Transverse colon (tissue), 4 donors: ENCODE data around the gene IGFBP6. TPM values are rescaled to one million over a fixed set of nuclear protein-coding genes. Genes with fewer than 3 reads are reported as not detected.
A peak's percentile ranks its signal among the peaks of the same experiment; 100 is the strongest.

Experiments
- DNase-seq: peaks from one replicate; pipeline ENCODE4 v3.0.0-alpha.2; 2019
- H3K27ac ChIP-seq, 4 donors: fragments of 200-600 bp; sonication (generic); 2 replicates each; pipeline ENCODE4 v1.5.1; 2016 to 2018; ENCODE audit warnings: inconsistent platforms in 4 of 4
- H3K27me3 ChIP-seq: fragments of 200-600 bp; sonication (generic); 2 replicates; pipeline ENCODE4 v1.5.1; 2017; ENCODE audit warnings: inconsistent platforms
- H3K36me3 ChIP-seq, 4 donors: fragments of 200-600 bp; sonication (generic); 2 replicates each; pipeline ENCODE4 v1.5.1; 2017 to 2019; ENCODE audit warnings: inconsistent platforms in 4 of 4
- H3K4me1 ChIP-seq, 4 donors: fragments of 200-600 bp; sonication (generic); 2 replicates each; pipeline ENCODE4 v1.5.1; 2017 to 2020; ENCODE audit warnings: inconsistent platforms in 4 of 4
- H3K4me3 ChIP-seq, 4 donors: fragments of 200-600 bp; sonication (generic); 1 replicate in 1 of 4; 2 replicates in 3 of 4; pipeline versions ENCODE4 v1.5.1 to v1.6.1; 2017 to 2019; ENCODE audit warnings: inconsistent platforms in 4 of 4
- H3K9me3 ChIP-seq, 2 donors: fragments of 200-600 bp; sonication (generic); 2 replicates each; pipeline ENCODE4 v1.5.1; 2017 to 2019; ENCODE audit warnings: inconsistent platforms in 2 of 2
- CTCF ChIP-seq, 5 experiments: fragments of 200-600 bp in 3 of 5; fragments of 450-650 bp in 2 of 5; sonication (generic) in 3 of 5; IDR thresholded peaks; 1 replicate in 2 of 5; 2 replicates in 3 of 5; pipeline ENCODE4 v1.5.1; 2016 to 2017; ENCODE audit warnings: antibody characterized with exemption in 5 of 5, inconsistent platforms in 3 of 5, mild to moderate bottlenecking in 2 of 5, moderate library complexity in 1 of 5
- EP300 ChIP-seq: sonication (generic); formaldehyde crosslinking; IDR thresholded peaks from one replicate; pipeline ENCODE4 v1.6.1; 2017; ENCODE audit warnings: antibody characterized with exemption, low read depth
- POLR2A ChIP-seq: fragments of 450-650 bp; IDR thresholded peaks from one replicate; pipeline ENCODE4 v1.6.1; 2016; ENCODE audit warnings: antibody characterized with exemption, mild to moderate bottlenecking, moderate library complexity
- POLR2AphosphoS5 ChIP-seq, 3 donors: sonication (generic); formaldehyde crosslinking; IDR thresholded peaks; one replicate each; pipeline ENCODE4 v1.6.1; 2016; ENCODE audit warnings: antibody characterized with exemption in 3 of 3
- WGBS, 2 donors: methylation state at CpG; one replicate each; pipeline ENCODE4 v1.1.5; 2018; ENCODE audit warnings: low coverage in 1 of 2; 5-methylcytosine and 5-hydroxymethylcytosine counted together
- in situ Hi-C, 4 donors: fragments of 200-750 bp; cut with MboI; loops; one replicate each; pipeline versions ENCODE4 v1.15.0 to v1.15.1; 2017; ENCODE audit warnings: low sequenced_read_pairs in 3 of 4, low pct_ligation_motif_present in 1 of 4, low pct_unique_long_range_greater_than_20kb in 1 of 4
- intact Hi-C: fragments of 100-400 bp; cut with DNase I; formaldehyde crosslinking; loops from one replicate; pipeline ENCODE4 v1.15.1; 2023; ENCODE audit warnings: low total_unique reads
- total RNA-seq, 4 donors: library from RNA; depleted of rRNA; stranded (reverse); fragments of >200 nt; gene quantifications; one replicate each; pipeline ENCODE4 v1.1.0, GENCODE V29; 2016

IGFBP6 gene
- total RNA-seq, 4 donors from 2014 or later, result 38.5 to 106 (median 94.5) TPM

DNA sequence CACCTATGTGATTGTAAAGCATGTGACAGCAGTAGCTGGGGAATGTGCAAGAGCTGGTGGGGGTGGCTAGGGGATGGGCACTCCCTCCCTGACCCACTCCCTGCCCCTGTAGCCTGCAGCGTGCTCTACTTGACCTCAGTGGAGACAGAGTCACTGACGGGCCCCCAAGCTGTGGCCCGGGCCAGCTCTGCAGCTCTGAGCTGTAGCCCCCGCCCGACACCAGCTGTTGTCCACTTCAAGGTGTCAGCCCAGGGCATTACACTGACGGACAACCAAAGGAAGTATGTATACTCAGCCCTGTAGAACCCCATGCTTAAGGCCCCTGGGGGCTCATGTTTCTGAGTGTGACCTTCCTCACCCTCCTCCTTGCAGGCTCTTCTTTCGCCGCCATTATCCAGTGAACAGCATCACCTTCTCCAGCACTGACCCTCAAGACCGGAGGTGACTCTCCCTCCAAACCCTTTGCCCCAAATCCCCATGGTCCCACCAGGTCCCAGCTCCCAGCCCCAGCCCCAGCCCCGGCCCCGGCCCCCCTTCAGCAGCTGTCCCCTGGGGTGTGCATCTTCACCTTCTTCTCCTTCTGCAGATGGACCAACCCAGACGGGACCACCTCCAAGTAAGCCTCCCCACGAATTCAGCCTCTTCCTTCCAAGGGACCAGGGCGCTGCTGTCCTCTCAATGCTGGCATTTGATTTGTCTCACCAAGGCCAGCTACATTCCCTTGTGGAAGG, 34.3 kb upstream of the IGFBP6 start:
- no peaks in the 10 kb centered on the region for H3K9me3 ChIP-seq
- WGBS, 2 donors, result 84% methylated on average over 14 of the region's 14 CpGs; no CpG with 5 or more reads in 1 of the 2 donors
- H3K4me3 ChIP-seq, result no peak overlapping the region
- peaks cover 6 to 28% (median 18%) of the 10 kb centered on the region in 4 donors for H3K4me1 ChIP-seq
- H3K27me3 ChIP-seq, result no peaks in the 10 kb centered on the region
- peak overlapping the region in 2 of 4 donors; percentile 30 to 68 for H3K27ac ChIP-seq
- H3K36me3 ChIP-seq, result peaks cover 0 to 10% (median 0%) of the 10 kb centered on the region in 4 donors
- no peak for TF ChIP-seq POLR2A
- TF ChIP-seq CTCF (IDR thresholded peaks at IDR 0.05), result no peak
- TF ChIP-seq EP300, result no peak
- no peak for TF ChIP-seq POLR2AphosphoS5 (IDR thresholded peaks at IDR 0.05)
- intact Hi-C loops, result loop anchor here (10.0 kb wide), 2 partner anchors 132 to 222 kb away; no protein-coding TSS in a partner anchor
- no peak for DNase-seq
- in situ Hi-C loops, result loop anchor here in 3 of 4 donors (10.0 to 25.0 kb wide), 3 partner anchors 122 to 224 kb away; partner anchors contain the start of genes CSAD (in 2 of the 3), ZNF740 (in 2 of the 3), MYG1 (in 1 of the 3) and PFDN5 (in 1 of the 3)

DNA sequence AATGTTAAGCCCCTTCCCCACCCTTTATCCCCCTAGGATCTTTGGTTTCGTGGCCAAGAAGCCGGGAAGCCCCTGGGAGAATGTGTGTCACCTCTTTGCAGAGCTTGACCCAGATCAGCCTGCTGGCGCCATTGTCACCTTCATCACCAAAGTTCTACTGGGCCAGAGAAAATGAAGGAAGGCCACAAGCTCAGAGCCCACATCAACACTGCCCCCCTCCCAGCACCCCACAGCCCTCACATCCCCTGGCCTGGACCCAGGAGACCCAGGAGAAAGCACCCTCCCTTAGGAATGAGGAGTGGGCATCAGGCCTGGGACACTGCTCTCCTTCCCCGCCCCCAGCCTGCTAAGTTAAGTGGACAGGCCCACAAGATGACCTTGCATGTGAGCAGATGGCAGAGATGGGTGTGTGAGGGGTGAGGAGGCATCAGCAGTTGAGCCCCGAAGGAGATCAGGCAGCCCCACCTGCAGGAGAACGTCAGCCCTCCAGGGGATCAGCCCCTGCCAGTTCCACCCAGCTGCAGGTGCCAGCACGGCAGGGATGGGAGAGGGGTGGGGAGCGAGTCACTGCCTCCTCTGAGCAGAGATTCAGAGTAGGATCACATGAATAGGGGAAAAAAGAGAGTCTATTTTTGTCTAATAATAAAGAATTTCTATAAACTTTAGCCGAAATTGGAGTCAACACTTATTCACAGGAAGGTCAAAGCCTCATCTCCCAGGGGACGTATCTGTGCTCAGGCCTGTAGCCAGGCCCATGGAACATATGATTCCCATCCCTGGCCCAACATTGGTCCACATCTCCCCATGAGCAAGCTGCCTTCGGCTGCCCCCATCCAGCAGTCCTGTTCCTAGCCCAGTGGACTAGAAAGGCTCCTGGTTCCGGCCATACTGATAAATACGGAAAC, 33.5 kb upstream of the IGFBP6 start:
- Histone ChIP-seq H3K4me3 (no peak overlapping the region), H3K27ac (peak overlapping the region; percentile 36 to 68 (median 52)), H3K36me3 (peaks cover 0 to 10% (median 0%) of the 10 kb centered on the region in 4 donors), H3K4me1 (peaks cover 6 to 28% (median 18%) of the 10 kb centered on the region in 4 donors), H3K9me3 (no peaks in the 10 kb centered on the region), H3K27me3 (no peaks in the 10 kb centered on the region)
- 75% methylated on average over 13 of the region's 13 CpGs; no CpG with 5 or more reads in 1 of the 2 donors for WGBS, 2 donors
- intact Hi-C loops, result loop anchor here (1.0 to 10.0 kb wide), 3 partner anchors 37 to 221 kb away; no protein-coding TSS in a partner anchor
- in situ Hi-C loops, result loop anchor here in 3 of 4 donors (10.0 to 25.0 kb wide), 3 partner anchors 121 to 223 kb away; partner anchors contain the start of genes CSAD (in 2 of the 3), ZNF740 (in 2 of the 3), MYG1 (in 1 of the 3) and PFDN5 (in 1 of the 3)
- peak in 1 of 3 donors; percentile 43 for TF ChIP-seq POLR2AphosphoS5 (IDR thresholded peaks at IDR 0.05)
- no peak for TF ChIP-seq CTCF (IDR thresholded peaks at IDR 0.05)
- DNase-seq, result peak; percentile 22

DNA sequence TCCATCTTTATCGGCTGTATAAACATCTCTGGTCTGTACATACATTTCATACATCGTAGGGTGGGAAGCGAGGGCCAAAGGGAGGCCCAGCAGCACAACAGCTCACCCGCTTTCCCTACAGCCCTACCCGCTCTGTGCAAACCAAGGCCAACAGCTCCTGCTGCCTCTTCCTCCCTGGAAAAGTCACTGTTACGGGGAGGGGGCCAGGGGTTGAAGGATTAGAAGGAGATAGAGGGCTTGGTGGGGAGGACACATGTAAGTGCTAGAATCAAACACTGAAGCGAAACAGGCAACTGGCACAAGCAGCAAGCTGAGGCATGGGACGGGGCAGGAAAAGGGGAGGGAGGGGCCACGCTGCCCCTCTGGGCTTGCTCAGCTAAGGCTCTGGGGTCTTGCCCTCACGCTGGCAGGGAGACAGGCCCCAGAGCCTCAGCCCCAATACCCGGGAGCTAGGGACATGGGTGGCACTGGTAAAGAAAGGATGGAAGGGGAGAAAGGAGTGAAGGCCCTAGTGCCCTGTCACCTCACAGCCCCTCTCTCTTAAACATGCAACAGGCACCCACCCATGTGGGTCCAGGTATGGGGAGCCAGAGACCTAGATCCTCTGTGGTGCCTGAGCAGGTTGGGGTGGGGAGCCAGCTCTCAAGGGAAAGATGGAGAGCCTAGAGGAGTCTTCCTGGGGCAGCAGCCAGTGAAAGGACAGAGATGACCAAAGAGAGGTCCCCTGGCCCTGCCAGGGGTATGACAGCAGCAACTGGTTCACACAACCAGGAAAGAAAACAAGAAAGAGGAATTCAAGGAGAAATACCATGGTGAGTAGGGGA, 32.6 kb upstream of the IGFBP6 start:
- H3K4me1 ChIP-seq, result peaks cover 6 to 28% (median 18%) of the 10 kb centered on the region in 4 donors
- H3K4me3 ChIP-seq, result no peak overlapping the region
- intact Hi-C loops (loop anchor here (1.0 to 10.0 kb wide), 3 partner anchors 36 to 220 kb away; no protein-coding TSS in a partner anchor), in situ Hi-C loops (loop anchor here in 3 of 4 donors (10.0 to 25.0 kb wide), 3 partner anchors 120 to 222 kb away; partner anchors contain the start of genes CSAD (in 2 of the 3), ZNF740 (in 2 of the 3), MYG1 (in 1 of the 3) and PFDN5 (in 1 of the 3))
- TF ChIP-seq CTCF (IDR thresholded peaks at IDR 0.05) (no peak), EP300 (no peak), POLR2A (no peak), POLR2AphosphoS5 (IDR thresholded peaks at IDR 0.05) (no peak)
- H3K36me3 ChIP-seq, result peaks cover 0 to 10% (median 0%) of the 10 kb centered on the region in 4 donors
- DNase-seq, result no peak
- no peaks in the 10 kb centered on the region for H3K9me3 ChIP-seq
- no peaks in the 10 kb centered on the region for H3K27me3 ChIP-seq
- 84 to 100% methylated on average over 1 to 11 of the region's 11 CpGs for WGBS, 2 donors
- H3K27ac ChIP-seq, result peak overlapping the region; percentile 36 to 68 (median 52)
